HG03571 (cell line): Measurements from ENCODE around the gene USP12.
"Not testable (repeated sequence)": the region's sequence is repeated elsewhere in the genome, so short reads cannot be mapped to it uniquely, and the experiment has no call there.

Experiments
- ATAC-seq: cut with Tn5 transposase; IDR thresholded peaks from one replicate; pipeline ENCODE4 v1.9.1; 2021; ENCODE audit not compliant: unreplicated experiment

USP12 gene

GRCh38 chr13:27081893-27082679 is 89.5 kb downstream of the USP12 start:
- ATAC-seq: no peak

- ATAC-seq: no peak
Measured at GRCh38 chr13:27080018-27080948, 91.3 kb downstream of the USP12 start.

- no peak for ATAC-seq
Measured at GRCh38 chr13:27079421-27079958, 92.1 kb downstream of the USP12 start.

- no peak for ATAC-seq
Measured at GRCh38 chr13:27077451-27077850, 94.2 kb downstream of the USP12 start.

- no peak for ATAC-seq
Measured at GRCh38 chr13:27076421-27076820, 95.2 kb downstream of the USP12 start.

GRCh38 chr13:27073186-27073585 is 98.4 kb downstream of the USP12 start:
- no peak for ATAC-seq

GRCh38 chr13:27066123-27066522 is 105.5 kb downstream of the USP12 start:
- ATAC-seq: not testable (repeated sequence)

- ATAC-seq: no peak
Measured at GRCh38 chr13:27065582-27065981, 106.0 kb downstream of the USP12 start.

GRCh38 chr13:27064252-27064995 is 107.2 kb downstream of the USP12 start:
- ATAC-seq: no peak

- no peak for ATAC-seq
Measured at GRCh38 chr13:27057817-27058216, 113.8 kb downstream of the USP12 start.

- no peak for ATAC-seq
Measured at GRCh38 chr13:27055526-27055925, 116.1 kb downstream of the USP12 start.

- no peak for ATAC-seq
Measured at GRCh38 chr13:27054760-27055159, 116.9 kb downstream of the USP12 start.

- ATAC-seq: no peak
Measured at GRCh38 chr13:27053902-27054595, 117.6 kb downstream of the USP12 start.

GRCh38 chr13:27053210-27053884 is 118.3 kb downstream of the USP12 start:
- ATAC-seq: no peak

GRCh38 chr13:27052551-27053208 is 118.9 kb downstream of the USP12 start:
- ATAC-seq: no peak

GRCh38 chr13:27047081-27047480 is 124.5 kb downstream of the USP12 start:
- ATAC-seq: no peak

- ATAC-seq: no peak
Measured at GRCh38 chr13:27044837-27045570, 126.6 kb downstream of the USP12 start.

GRCh38 chr13:27043013-27043412 is 128.6 kb downstream of the USP12 start:
- no peak for ATAC-seq

GRCh38 chr13:27041341-27041740 is 130.3 kb downstream of the USP12 start:
- no peak for ATAC-seq
